ENCODE measurements around the gene ADGRG7. TPM values are rescaled to one million over a fixed set of nuclear protein-coding genes. Genes with fewer than 3 reads are reported as not detected.

Gene ADGRG7
- total and polyA plus RNA-seq, 9 of the 15 experiments (the other 6 are each of a cell fraction or from before 2014, with no cell fraction given), result 0.03 TPM; not detected in 7

DNA sequence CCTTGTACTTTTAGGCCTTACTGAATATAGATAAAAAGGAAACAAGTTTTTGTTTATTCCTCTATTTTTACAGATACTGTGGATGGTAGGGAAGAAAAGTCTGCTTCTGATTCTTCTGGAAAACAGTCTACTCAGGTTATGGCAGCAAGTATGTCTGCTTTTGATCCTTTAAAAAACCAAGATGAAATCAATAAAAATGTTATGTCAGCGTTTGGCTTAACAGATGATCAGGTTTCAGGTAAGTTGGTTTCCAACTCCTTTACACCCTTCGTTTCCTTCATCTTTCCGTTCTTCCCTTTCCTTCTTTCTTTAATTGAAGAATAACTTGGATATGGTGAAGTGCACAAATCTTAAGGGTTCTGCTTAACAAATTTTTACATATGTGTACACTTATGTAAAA, 123.0 kb downstream of the ADGRG7 start:
- in situ Hi-C loops (cut with MboI), result no loop called here
- ATAC-seq (no peak), FAIRE-seq (peak; percentile 19), DNase-seq (ENCODE audit: extremely low read depth in 1 of 4, low spot score in 3 of 4) (no peak)
- WGBS (ENCODE audit: insufficient coverage, low coverage, missing lambda C conversion rate), result 98% methylated on average over 3 of the region's 3 CpGs
- peaks cover 41% of the 10 kb centered on the region for H3K79me2 ChIP-seq (ENCODE audit: control insufficient read depth, insufficient read depth, low read length)
- H3K27ac ChIP-seq (ENCODE audit: extremely low read depth, low read depth, low read length), result no peak overlapping the region
- intact Hi-C loops (cut with micrococcal nuclease), result no loop called here
- H3K4me3 ChIP-seq, result no peak overlapping the region
- H3K9me1 ChIP-seq (ENCODE audit: control insufficient read depth, insufficient read depth, low read length), result no peaks in the 10 kb centered on the region
- H3K9ac ChIP-seq (ENCODE audit: insufficient read depth in 1 of 2, low read depth in 2 of 2, low read length in 2 of 2), result no peak overlapping the region
- no peaks in the 10 kb centered on the region for H3K27me3 ChIP-seq (ENCODE audit: control insufficient read depth in 2 of 2, insufficient read depth in 2 of 2, low read length in 2 of 2)
- H3K4me2 ChIP-seq (ENCODE audit: insufficient read depth, low read length), result no peak overlapping the region
- TF ChIP-seq ZNF316 (IDR thresholded peaks at IDR 0.05) (peak; percentile 50; the same call in 1 of the 2 replicates), RBBP5 (IDR thresholded peaks at IDR 0.05; ENCODE audit: borderline replicate concordance, insufficient read depth, low read length, poor library complexity, severe bottlenecking) (no peak), C11orf30 (IDR thresholded peaks at IDR 0.05; ENCODE audit: low read depth) (peak; percentile 44; the same call in 1 of the 2 replicates)
- no peak overlapping the region for H2AFZ ChIP-seq (ENCODE audit: low read depth, low read length)
- no TSS peak for BruUV-seq (replicated peaks)
- H3K4me1 ChIP-seq (replicated peaks in 1 of 2; ENCODE audit: control insufficient read depth in 2 of 2, insufficient read depth in 2 of 2, low read length in 2 of 2), result no peaks in the 10 kb centered on the region; a peak in 1 of 5 replicates
- POLR2A ChIA-PET, result no interaction called here
- H4K20me1 ChIP-seq (replicated peaks; ENCODE audit: control insufficient read depth, insufficient read depth, low read length), result no peaks in the 10 kb centered on the region
- H3K9me3 ChIP-seq (replicated peaks; ENCODE audit: control insufficient read depth, insufficient read depth, low read depth, low read length), result no peaks in the 10 kb centered on the region
- CTCF ChIA-PET (ENCODE audit: low intra/inter-chr PET ratio), result no interaction called here
- peaks cover 87% of the 10 kb centered on the region for H3K36me3 ChIP-seq (ENCODE audit: control insufficient read depth, insufficient read depth, low read length)

DNA sequence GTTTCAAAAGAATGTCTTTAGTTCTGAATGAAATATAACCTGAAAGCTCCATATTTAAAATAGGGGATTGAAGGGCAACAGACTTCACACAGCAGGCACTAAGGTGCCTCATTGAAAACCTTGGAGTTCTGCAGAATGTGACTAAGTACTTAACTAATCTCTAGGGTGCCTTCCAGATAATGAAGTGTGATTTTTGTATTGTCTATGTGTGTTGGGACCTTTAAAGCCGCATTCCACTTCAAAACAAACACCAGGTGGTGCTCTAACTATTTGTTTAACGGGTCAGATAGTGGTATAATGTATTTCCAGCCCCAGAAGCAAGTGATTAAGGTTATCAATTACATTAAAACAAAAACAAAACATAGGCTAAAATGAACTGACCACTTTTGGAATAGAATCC, 127.9 kb downstream of the ADGRG7 start:
- FAIRE-seq, result peak; percentile 46

More for the DNA sequence above, 127.9 kb downstream of the ADGRG7 start:
- no TSS peak for BruUV-seq (replicated peaks)
- H3K9me1 ChIP-seq (ENCODE audit: control insufficient read depth, insufficient read depth, low read length), result no peaks in the 10 kb centered on the region
- ChIA-PET POLR2A (interaction anchor here (3.2 kb wide), 1 partner anchor 11 kb away, joined by 12 read pairs; no protein-coding TSS in a partner anchor), CTCF (ENCODE audit: low intra/inter-chr PET ratio) (no interaction called here)
- in situ Hi-C loops (cut with MboI) (no loop called here), intact Hi-C loops (cut with micrococcal nuclease) (loop anchor here (5.0 kb wide), 1 partner anchor 60 kb away; no protein-coding TSS in a partner anchor)
- peaks cover 95% of the 10 kb centered on the region for H3K36me3 ChIP-seq (ENCODE audit: control insufficient read depth, insufficient read depth, low read length)
- no peak overlapping the region for H3K4me2 ChIP-seq (ENCODE audit: insufficient read depth, low read length)
- DNase-seq (ENCODE audit: extremely low read depth in 1 of 4, low spot score in 3 of 4) (peak; percentile 13 to 19 (median 14)), ATAC-seq (peak; percentile 76)
- no peak overlapping the region for H3K4me3 ChIP-seq
- H3K27me3 ChIP-seq (ENCODE audit: control insufficient read depth in 2 of 2, insufficient read depth in 2 of 2, low read length in 2 of 2), result no peaks in the 10 kb centered on the region
- peaks cover 24% of the 10 kb centered on the region for H3K79me2 ChIP-seq (ENCODE audit: control insufficient read depth, insufficient read depth, low read length)
- TF ChIP-seq U2AF1 (optimal IDR thresholded peaks at IDR 0.05; ENCODE audit: low read depth, low read length) (no peak), ARID1B (IDR thresholded peaks at IDR 0.05) (no peak), RAD21 (CRISPR knock-in tag; conservative IDR thresholded peaks at IDR 0.05 in 1 of 2, IDR thresholded peaks at IDR 0.05 in 1 of 2) (peak; percentile 24 to 56; a peak in 3 of 4 replicates), ZSCAN32 (CRISPR knock-in tag; IDR thresholded peaks at IDR 0.05) (no peak), PRDM10 (IDR thresholded peaks at IDR 0.05; ENCODE audit: partially characterized antibody) (no peak)
- TF ChIP-seq, protein P1, sequence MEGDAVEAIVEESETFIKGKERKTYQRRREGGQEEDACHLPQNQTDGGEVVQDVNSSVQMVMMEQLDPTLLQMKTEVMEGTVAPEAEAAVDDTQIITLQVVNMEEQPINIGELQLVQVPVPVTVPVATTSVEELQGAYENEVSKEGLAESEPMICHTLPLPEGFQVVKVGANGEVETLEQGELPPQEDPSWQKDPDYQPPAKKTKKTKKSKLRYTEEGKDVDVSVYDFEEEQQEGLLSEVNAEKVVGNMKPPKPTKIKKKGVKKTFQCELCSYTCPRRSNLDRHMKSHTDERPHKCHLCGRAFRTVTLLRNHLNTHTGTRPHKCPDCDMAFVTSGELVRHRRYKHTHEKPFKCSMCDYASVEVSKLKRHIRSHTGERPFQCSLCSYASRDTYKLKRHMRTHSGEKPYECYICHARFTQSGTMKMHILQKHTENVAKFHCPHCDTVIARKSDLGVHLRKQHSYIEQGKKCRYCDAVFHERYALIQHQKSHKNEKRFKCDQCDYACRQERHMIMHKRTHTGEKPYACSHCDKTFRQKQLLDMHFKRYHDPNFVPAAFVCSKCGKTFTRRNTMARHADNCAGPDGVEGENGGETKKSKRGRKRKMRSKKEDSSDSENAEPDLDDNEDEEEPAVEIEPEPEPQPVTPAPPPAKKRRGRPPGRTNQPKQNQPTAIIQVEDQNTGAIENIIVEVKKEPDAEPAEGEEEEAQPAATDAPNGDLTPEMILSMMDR (IDR thresholded peaks at IDR 0.05 in 2 of 3, conservative IDR thresholded peaks at IDR 0.05 in 1 of 3; ENCODE audit: insufficient read depth in 2 of 3, low read depth in 1 of 3, low read length in 3 of 3), result peak in 2 of 3 experiments; percentile 32 to 36; a peak in 2 of 6 replicates
- no peak overlapping the region for H3K9ac ChIP-seq (ENCODE audit: insufficient read depth in 1 of 2, low read depth in 2 of 2, low read length in 2 of 2)
- H4K20me1 ChIP-seq (replicated peaks; ENCODE audit: control insufficient read depth, insufficient read depth, low read length), result no peaks in the 10 kb centered on the region
- H3K9me3 ChIP-seq (replicated peaks; ENCODE audit: control insufficient read depth, insufficient read depth, low read depth, low read length), result no peaks in the 10 kb centered on the region
- H3K27ac ChIP-seq (ENCODE audit: extremely low read depth, low read depth, low read length), result no peak overlapping the region
- 31% methylated on average over 2 of the region's 2 CpGs for whole genome bisulfite sequencing (ENCODE audit: insufficient coverage, low coverage, missing lambda C conversion rate)
- H2AFZ ChIP-seq (ENCODE audit: low read depth, low read length), result no peak overlapping the region
- peaks cover 0 to 5% of the 10 kb centered on the region in 2 experiments; a peak in 2 of 5 replicates for H3K4me1 ChIP-seq (replicated peaks in 1 of 2; ENCODE audit: control insufficient read depth in 2 of 2, insufficient read depth in 2 of 2, low read length in 2 of 2)
